A204.1 (cell line): ENCODE measurements around the gene SH2B2.

Experiments
- FAIRE-seq: peaks from 2 replicates; lab custom pipeline; 2012; peaks lifted over from hg19 to GRCh38; lab: Jason Lieb, UNC

The SH2B2 gene

GRCh38 chr7:102268635-102269034 lies 18.0 kb upstream of the SH2B2 start:
- FAIRE-seq = no peak

- FAIRE-seq = no peak
These were observed 16.3 kb upstream of the SH2B2 start for GRCh38 chr7:102270178-102270887.

- no peak for FAIRE-seq
These were observed 15.4 kb upstream of the SH2B2 start for GRCh38 chr7:102271158-102271798.

- no peak for FAIRE-seq
These were observed 14.4 kb upstream of the SH2B2 start for GRCh38 chr7:102272075-102272916.

GRCh38 chr7:102272917-102273748 lies 13.5 kb upstream of the SH2B2 start:
- no peak for FAIRE-seq

GRCh38 chr7:102273749-102274712 lies 12.6 kb upstream of the SH2B2 start:
- FAIRE-seq = no peak

GRCh38 chr7:102275123-102275703 lies 11.5 kb upstream of the SH2B2 start:
- no peak for FAIRE-seq

- FAIRE-seq = no peak
These were observed 8.8 kb upstream of the SH2B2 start for GRCh38 chr7:102277901-102278300.

GRCh38 chr7:102279537-102280400 lies 6.9 kb upstream of the SH2B2 start:
- FAIRE-seq = no peak

- FAIRE-seq = no peak
These were observed 6.1 kb upstream of the SH2B2 start for GRCh38 chr7:102280521-102280920.

- FAIRE-seq = no peak
These were observed 4.9 kb upstream of the SH2B2 start for GRCh38 chr7:102281785-102282184.

- FAIRE-seq = no peak
These were observed 4.0 kb upstream of the SH2B2 start for GRCh38 chr7:102282465-102283362.

GRCh38 chr7:102283477-102284189 lies 3.0 kb upstream of the SH2B2 start:
- no peak for FAIRE-seq

- FAIRE-seq = no peak
These were observed 2.3 kb upstream of the SH2B2 start for GRCh38 chr7:102284399-102284798.

GRCh38 chr7:102284891-102285539 lies 1.7 kb upstream of the SH2B2 start:
- FAIRE-seq = no peak

GRCh38 chr7:102285540-102286236 lies 980 bp upstream of the SH2B2 start:
- no peak for FAIRE-seq
